ENCODE data around the gene EN1.
A peak's percentile ranks its signal among the peaks of the same experiment; 100 is the strongest.

GRCh38 chr2:118882693-118883336 is 35.4 kb upstream of the EN1 start:
- peak; percentile 78 for TF ChIP-seq CTCF (IDR thresholded peaks at IDR 0.05)
- TF ChIP-seq NFE2L1 (CRISPR knock-in tag; IDR thresholded peaks at IDR 0.05): no peak
- TF ChIP-seq, protein P1, sequence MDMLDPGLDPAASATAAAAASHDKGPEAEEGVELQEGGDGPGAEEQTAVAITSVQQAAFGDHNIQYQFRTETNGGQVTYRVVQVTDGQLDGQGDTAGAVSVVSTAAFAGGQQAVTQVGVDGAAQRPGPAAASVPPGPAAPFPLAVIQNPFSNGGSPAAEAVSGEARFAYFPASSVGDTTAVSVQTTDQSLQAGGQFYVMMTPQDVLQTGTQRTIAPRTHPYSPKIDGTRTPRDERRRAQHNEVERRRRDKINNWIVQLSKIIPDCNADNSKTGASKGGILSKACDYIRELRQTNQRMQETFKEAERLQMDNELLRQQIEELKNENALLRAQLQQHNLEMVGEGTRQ (CRISPR knock-in tag; IDR thresholded peaks at IDR 0.05): no peak
